GM21515 (cell line): ENCODE data around the gene PKHD1.

Source experiments
- ATAC-seq: cut with Tn5 transposase; IDR thresholded peaks from one replicate; pipeline ENCODE4 v1.9.1; 2021; ENCODE audit not compliant: unreplicated experiment

Gene PKHD1

DNA sequence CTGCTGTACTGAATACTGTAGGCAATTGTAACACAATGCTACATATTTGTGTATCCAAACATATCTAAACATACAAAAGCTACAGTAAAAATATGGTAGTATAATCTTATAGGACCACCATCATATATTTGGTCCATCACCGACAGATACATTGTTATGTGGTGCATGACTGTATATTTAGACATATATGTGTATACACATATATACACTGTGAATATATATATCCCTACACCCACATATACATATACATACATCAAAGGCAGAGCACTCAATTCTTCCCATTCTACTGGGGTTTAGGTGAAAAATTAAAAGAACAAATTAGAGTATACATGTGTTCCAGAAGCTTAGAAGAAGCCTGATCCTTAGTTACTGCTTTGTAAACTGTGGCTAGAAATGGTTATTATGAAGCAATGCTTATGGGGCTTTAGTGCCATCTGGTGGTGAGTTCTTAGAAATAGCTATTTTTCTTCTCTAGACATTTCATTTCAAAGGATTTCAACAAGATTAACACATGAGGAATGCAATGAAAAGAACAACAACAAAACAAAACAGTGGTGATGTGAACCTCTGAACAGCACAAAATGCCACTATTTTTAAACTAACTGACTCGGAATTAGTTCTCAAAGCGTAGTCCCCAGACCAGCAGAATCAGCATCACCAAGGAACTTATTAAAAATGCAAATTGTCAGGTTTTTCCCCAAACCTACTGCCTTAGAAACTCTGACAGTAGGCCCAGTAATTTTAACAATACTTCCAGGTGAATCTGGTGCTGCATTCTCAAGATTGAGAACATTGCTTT lies 38.0 kb downstream of the PKHD1 start:
- peak; percentile 52 for ATAC-seq

DNA sequence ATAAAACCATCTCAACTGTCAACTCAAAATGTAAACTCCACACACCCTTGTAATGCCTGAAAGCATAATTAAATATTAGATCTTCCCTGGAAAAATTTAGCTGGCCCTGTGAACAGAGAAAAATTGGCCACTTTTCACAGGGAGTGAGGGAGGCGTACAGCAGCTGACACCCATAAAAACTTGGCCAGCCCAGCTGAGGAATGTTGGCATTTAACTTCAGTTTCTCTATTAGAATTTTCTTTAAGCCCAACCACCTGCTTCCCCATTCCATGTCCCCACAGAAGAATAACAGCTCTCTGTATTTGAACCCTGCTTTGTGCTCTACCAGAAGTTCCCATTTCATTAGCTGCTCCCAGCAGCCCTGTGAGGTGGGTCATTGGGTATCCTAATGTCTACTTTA lies 41.0 kb downstream of the PKHD1 start:
- no peak for ATAC-seq

DNA sequence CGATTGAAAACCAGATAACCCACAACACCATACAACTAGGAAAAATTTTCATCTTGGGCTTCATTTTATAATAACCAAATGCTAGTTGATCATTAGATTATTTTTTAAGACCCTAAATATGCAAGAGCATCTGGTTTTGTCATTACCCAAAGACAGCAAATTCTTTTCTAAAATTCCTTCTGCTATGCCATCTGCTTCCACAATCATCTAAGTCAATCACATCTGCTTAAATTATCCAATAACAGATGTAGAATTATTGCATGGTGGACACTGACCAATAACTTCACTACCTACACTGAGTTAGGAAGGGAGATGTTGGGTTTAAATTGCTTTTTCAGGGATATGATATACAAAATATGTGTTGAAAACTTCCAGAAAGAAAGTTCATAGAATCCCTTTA lies 41.9 kb downstream of the PKHD1 start:
- no peak for ATAC-seq

DNA sequence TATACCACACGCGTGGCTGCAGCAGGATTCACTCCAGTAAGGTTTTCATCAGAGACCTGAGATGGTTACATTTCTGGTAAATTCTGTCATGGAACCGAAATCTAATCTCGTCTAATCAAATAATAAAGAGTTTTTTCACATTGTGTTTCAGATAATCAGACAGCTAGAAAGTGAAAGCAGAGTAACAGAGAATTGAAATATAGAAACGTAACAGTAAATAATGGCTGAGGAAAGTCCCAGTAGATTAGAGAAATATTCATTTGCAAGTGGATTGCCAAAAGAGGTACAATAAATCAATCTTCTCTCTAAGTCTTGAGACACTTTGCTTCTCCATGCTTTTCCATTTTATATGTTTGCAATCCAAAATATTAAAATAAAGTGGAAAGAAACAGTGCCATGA lies 42.4 kb downstream of the PKHD1 start:
- no peak for ATAC-seq

DNA sequence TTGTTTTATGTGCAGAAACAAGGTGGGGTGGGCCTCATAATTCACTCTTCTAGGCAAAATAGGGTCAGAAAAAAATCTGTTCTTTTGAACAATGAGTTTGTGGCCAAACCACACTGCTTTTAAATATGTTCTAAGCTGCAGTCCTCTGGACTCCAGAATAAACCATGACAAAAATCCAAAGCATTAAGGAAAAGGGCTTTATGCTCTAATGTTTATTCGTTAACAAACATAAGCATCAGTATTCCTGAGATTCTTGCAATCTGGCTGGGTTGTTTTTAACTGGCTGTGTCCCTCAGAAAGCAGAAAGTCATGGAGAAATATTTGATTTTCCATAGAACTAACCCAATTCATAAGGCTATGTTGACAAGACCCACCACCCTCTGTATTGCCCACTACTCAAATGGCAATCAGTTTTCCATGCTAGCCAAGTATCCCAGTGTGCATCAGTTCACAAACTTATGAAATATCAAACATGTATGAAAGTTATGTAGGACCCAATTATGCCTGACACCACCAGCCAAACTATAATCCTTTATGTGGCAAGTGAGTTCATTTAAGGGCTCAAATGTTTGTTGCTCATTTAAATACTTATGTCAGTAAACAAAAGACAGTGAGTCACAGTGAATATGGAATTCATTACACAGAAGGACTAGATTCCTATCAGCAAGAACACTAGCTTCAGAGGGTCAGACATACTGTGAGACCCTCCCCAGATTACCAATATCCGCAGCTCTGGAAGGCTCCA lies 45.1 kb downstream of the PKHD1 start:
- no peak for ATAC-seq

DNA sequence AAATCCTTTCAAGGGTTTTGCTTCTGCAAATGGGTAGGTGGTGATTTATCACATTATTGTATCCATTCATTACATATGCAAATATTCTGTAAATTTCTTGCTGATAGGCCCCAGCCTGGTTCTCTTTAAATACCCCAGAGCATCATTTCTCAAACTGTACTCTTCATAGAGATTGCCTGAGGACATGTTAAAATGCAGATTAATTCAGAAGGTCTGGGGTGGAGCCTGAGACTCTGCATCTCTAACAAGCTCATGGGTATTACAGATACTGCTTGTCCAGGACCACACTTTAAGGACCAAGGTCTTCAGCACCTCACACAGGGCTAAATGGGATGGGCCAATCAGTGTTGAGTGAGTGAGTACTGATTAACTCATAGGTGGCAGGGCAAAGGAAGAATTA lies 46.3 kb downstream of the PKHD1 start:
- no peak for ATAC-seq

DNA sequence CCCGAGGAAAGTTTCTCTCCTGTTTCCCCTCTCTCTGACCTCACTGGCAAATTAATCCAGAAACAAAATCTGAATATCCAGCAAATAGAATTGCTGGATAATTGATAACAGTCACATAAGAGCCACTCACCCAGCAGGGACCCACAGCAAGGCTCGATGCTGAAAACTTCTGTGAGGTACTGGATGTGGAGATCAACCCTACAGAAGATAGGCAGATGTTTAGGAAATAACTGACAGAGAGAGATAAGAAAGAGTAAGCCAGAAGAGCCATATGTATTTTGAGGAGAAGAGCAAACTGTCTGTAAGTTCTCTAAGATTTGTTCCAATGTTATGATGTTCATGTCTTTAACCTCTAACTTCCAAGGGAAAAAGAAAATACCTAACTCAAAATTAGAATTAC lies 59.7 kb downstream of the PKHD1 start:
- ATAC-seq = no peak

DNA sequence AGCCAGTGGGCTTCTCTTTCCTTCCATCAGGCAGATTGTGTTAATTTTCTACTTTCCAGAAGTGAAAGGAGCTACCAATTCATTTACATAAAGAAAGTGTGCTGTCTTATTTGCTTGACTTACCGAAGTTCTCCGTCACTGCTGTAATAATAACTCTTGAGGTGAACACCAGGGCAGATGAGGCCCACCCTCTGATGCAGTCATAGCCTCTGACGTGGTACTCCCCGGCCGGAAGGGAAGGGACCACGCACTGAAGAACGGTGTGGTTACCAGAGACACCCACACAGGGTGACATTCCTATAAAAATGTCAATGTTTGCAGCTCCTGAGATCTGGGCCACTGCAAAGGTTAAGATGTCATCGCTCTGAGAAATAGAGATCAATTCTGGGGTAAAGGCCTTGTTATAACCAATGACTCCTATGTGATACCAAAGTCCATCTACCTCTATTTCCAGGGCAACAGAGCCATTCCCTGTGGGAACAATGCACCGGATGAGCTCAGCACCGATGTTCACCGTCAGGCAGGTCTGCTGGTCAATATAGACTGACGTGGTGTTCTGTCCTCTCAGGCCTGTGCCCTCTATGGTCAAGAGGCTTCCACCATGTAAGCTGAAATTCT lies 62.9 kb downstream of the PKHD1 start:
- ATAC-seq = no peak

DNA sequence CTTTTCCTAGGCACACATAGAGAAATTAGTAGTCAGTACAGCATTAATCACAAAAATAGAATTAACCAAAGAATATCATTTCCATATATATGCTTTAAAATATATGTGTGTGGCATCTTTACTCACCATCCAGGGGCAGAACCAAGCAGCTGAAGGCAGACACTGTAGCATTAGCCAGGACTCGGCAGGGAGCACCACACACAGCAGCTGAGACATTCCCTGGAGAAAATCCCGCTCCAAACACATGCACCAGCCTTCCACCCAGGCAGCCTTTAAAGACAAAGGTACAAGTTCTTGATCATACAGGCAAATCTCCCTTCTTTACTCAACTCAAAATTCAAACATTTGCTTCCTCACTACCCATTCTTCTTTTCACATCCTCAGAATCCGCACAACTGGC lies 64.7 kb downstream of the PKHD1 start:
- ATAC-seq = no peak

DNA sequence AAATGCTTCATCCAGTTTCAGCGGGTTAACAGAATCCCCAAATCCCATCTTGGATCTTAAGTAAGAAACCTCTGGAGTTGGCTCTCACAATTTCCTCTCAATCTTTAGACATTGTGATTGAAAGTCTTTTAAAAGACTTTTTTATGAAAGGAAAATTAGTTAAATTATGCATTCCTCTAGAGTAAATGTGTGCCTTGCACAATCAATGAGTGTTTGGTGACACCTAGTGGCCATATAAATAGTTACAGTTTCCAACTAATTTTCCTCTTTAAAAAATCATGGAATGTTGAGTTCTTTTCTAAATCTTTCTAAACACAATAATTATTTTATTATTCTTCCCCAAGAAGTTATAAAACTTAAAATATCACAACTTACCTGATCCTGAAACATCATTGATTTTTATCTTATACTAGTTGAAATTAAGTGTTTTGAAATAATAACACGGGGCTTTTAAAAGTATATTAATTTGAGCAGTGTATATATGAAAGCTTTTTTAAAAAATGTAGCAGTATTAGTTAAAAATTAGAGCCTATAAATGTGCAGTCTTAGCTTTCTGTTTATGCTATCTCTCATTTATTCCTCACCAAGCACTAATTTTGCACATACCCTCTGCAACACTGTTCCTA lies 66.4 kb downstream of the PKHD1 start:
- ATAC-seq = no peak

DNA sequence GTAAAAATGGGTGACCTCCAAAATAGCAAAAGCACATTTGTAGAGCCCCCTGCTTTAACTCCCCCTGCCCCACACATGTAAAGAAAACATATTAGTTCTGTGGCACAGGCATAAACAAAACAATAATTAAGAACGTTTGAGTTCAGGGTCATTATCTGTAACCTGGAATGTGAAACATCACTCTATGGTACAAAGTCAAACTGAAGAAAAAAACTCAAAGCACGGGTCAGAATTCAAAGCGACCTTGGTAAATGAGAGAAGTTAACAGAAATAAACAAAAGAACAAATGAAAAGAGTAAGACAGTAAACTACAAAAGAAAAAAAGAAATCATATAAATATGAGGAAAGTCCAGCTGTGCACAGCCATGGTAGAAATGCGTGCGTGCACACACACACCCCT lies 67.5 kb downstream of the PKHD1 start:
- ATAC-seq = no peak

DNA sequence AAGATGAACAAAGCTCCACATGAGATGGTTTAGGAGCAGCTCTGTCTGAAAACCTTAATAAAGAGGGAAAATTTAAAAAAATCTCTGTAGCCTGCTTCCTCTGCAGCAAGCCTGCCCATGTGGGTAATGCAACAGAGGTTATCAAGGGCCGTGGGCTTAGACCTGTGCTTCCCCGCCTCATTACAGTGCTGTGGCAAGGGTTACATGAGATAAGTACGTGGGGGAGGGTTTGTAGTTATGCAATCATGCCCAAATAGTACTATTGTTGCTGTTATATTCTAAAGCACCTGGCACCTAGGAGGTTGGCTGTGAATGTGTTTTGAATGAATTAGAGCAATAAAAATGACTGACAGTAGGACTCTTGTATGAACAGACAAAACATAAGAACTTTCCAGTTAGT lies 68.3 kb downstream of the PKHD1 start:
- no peak for ATAC-seq

DNA sequence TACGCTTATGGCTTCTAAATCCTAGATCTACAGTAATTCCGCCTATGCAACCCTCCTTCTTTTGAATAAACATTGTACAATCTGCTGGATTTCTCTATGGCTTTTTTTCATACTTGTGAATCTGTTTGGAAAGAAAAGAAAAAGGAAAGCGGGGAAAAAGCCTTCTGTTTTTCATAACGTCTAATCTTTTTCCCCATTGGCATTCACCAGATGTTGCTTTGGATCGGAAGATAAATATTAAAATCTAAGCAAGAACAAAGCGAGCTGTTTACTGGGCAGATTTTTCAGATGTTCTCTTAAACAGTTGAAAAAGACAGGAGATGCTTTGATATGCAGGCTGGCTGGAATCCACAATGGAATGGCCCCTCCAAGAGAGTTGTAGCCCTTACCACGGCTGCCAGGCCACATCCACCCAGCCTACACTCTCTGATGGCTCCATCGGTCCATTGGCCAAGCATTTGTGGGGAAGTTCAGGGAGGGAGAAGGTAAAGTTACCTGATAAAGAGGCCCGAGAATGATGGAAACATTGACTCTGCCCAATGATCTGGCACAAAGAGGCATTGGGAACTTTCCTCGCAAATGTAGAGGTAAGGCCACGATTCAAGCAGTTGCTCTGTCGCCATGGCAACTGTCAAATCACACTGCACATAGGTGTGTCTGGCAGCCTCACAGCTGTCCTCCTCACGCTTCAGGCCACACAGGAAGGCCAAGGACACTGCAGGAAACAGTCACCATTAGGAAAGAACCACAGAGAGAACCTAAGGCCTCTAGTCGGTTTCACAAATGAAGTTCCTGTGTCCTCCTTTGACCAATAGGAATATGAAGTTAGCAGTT lies 70.3 kb downstream of the PKHD1 start:
- ATAC-seq = no peak

DNA sequence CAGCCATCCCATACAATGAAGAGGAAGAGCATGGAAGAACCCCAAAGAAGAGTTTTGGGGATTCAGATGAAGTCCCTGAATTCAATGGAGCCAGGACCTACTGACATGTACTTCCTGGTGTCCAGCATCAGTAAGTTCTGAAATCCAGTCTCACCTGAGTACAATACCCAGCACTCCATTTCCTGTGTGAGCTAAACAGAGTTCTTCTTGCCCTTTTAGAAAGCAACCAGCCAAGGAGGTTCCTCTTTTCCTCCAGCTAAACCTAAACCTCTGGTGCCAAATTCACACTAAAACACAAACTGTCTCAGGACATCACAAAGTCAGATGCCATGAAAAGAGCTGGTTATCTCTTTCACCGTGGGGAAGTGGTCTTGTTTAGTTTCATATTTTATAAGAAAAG lies 71.5 kb downstream of the PKHD1 start:
- ATAC-seq = no peak

DNA sequence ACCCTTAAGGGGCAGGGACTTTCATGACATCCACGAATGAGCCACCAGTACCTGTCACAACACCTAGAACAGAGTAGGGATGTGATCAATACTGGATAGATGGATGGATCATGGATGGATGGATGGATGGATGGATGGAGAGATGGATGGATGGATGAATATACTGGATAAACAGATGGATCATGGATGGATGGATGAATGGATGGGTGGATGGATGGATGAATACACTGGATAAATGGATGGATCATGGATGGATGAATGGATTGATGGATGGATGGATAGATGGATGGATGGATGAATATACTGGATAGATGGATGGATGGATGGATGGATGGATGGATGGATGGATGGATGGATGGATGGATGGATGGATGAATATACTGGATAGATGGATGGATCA lies 73.0 kb downstream of the PKHD1 start:
- ATAC-seq = no peak

DNA sequence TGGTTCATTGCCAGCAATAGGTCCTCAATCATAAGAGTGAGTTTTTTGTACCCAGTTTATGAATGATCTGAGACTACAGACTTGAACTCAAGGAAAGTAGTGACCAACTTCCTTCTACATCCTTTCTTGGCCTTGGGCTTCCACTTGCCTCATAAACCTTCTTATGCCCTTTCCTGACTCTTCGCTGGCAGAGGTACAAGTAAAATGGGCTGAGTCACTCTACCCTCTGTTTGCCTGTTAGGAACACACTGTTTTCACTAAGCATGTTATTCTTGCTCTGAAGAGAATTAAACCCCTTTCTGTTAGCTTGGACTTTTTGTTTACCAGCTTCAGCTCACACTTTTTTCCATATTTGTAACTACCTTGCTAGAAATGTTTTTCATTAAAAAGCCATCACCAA lies 74.4 kb downstream of the PKHD1 start:
- no peak for ATAC-seq

DNA sequence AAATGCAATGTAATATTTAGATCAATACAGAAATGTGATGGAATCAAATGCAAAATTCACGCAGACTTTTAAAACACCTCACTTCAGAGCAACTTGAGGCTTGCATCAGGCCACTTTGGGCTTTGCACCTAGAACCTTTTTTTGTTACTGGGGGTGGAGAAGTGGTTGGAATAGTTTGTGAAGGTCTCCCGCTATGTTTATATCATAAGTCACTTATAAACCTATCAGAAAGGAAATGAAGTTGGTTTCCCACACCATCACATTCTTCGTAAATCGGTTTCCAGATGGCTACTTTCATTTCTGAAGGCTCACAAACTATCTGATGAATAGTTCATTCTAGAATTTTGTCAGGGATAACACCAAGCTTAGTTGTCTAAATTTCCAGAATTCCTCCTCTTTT lies 74.8 kb downstream of the PKHD1 start:
- no peak for ATAC-seq

DNA sequence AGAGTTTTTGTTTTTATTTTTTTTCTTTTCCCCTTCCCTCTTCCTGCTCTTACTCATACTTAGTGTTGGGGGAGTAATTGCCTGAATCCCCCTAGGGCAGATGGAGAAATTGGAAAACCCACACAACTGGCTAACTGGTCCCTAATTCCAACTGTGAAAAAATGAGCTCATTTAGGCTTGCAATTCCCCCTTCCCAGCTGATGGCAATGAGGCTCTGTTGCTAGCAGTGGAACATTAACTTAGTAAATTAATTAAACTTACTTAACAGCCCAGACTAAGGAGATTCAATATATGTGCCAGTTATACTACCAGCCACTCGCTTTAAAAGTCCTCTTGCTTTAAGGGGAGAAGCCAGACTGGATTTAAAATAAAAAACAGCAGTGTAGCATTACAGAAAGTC lies 76.6 kb downstream of the PKHD1 start:
- ATAC-seq = no peak

DNA sequence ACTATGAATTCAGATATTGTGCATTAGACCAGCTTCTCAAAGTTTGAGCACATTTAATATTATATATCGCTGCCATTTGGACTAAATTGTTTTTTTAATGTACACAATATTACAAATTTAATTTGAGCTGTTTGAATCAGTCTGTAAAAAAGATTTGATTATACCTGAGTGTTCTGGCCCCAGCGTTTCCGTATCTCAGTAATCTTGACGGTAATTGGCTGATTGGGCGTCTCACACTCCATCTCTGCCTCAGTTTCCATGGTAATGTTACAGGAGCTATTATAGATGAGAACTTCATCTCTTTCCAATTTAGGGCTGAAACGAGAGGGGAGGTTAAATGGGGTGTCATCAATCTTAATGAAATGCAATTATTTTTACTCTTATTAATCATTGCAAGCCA lies 77.3 kb downstream of the PKHD1 start:
- ATAC-seq = no peak

DNA sequence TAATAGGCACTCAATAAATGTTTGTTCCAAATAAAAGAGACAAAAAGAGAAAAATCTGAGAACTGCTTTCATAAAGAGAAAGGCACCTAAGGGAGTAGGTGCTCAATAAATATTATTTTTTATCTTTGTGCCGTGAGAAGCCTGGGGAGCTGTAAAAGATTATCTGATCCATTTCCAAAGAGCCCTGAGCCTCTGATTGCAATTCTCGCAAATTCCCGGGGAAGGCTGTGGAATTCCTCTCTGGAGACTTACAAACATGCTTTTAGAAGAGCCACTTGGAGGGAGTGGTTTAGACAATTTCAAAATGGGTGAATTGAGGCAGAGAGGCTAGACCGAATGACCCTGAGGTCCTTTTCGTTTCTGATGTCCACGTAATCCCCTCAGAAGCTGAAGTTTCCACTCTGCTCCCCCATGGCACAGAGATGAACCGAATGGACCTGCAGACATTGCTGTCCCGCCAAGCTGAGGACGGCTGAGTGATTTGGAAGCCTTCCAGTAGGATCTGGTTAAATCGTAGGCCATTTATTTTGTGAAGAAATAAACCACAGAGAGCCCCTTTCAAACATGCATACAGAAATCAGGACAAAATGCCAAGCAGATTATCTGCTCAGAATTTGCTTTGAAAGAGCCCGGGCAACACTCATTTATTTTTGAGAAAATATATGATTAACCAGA lies 77.8 kb downstream of the PKHD1 start:
- ATAC-seq = no peak
